ENCODE measurements around the gene SLC43A1.

DNA sequence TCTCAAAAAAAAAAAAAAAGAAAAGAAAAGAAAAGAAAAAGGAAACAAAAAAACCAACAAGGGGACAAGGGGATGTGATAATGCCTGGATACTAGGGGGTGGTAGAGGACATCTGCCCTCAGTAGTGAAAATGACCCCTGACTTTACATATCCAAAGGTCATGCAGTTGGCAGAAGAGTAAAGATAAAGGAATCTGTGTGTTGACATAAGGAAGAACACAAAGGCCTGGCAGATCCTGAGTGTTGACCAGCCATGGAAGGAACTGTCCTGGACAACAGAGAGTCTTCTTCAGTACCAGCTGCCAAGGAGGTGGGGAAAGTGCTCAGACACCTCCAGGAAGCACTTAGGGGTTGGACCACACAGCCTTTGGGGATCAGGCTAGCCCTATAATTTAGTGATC is 12.6 kb downstream of the SLC43A1 start:
- TF ChIP-seq TOX (CRISPR knock-in tag; IDR thresholded peaks at IDR 0.05; ENCODE audit: borderline replicate concordance) (no peak), RARB (CRISPR knock-in tag; IDR thresholded peaks at IDR 0.05) (no peak), TCF4 (CRISPR knock-in tag; IDR thresholded peaks at IDR 0.05; ENCODE audit: borderline replicate concordance) (no peak), BACH2 (CRISPR knock-in tag; IDR thresholded peaks at IDR 0.05; ENCODE audit: borderline replicate concordance) (no peak), ZNF70 (CRISPR knock-in tag; IDR thresholded peaks at IDR 0.05) (no peak), GLIS3 (CRISPR knock-in tag; IDR thresholded peaks at IDR 0.05) (no peak), ZFP3 (CRISPR knock-in tag; IDR thresholded peaks at IDR 0.05) (no peak), ESRRG (CRISPR knock-in tag; IDR thresholded peaks at IDR 0.05) (no peak), OSR1 (CRISPR knock-in tag; IDR thresholded peaks at IDR 0.05) (no peak), ZFP30 (CRISPR knock-in tag; IDR thresholded peaks at IDR 0.05) (no peak)
- TF ChIP-seq, protein P1, sequence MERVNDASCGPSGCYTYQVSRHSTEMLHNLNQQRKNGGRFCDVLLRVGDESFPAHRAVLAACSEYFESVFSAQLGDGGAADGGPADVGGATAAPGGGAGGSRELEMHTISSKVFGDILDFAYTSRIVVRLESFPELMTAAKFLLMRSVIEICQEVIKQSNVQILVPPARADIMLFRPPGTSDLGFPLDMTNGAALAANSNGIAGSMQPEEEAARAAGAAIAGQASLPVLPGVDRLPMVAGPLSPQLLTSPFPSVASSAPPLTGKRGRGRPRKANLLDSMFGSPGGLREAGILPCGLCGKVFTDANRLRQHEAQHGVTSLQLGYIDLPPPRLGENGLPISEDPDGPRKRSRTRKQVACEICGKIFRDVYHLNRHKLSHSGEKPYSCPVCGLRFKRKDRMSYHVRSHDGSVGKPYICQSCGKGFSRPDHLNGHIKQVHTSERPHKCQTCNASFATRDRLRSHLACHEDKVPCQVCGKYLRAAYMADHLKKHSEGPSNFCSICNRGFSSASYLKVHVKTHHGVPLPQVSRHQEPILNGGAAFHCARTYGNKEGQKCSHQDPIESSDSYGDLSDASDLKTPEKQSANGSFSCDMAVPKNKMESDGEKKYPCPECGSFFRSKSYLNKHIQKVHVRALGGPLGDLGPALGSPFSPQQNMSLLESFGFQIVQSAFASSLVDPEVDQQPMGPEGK (CRISPR knock-in tag; IDR thresholded peaks at IDR 0.05; ENCODE audit: borderline replicate concordance) = no peak
- TF ChIP-seq, protein P2, sequence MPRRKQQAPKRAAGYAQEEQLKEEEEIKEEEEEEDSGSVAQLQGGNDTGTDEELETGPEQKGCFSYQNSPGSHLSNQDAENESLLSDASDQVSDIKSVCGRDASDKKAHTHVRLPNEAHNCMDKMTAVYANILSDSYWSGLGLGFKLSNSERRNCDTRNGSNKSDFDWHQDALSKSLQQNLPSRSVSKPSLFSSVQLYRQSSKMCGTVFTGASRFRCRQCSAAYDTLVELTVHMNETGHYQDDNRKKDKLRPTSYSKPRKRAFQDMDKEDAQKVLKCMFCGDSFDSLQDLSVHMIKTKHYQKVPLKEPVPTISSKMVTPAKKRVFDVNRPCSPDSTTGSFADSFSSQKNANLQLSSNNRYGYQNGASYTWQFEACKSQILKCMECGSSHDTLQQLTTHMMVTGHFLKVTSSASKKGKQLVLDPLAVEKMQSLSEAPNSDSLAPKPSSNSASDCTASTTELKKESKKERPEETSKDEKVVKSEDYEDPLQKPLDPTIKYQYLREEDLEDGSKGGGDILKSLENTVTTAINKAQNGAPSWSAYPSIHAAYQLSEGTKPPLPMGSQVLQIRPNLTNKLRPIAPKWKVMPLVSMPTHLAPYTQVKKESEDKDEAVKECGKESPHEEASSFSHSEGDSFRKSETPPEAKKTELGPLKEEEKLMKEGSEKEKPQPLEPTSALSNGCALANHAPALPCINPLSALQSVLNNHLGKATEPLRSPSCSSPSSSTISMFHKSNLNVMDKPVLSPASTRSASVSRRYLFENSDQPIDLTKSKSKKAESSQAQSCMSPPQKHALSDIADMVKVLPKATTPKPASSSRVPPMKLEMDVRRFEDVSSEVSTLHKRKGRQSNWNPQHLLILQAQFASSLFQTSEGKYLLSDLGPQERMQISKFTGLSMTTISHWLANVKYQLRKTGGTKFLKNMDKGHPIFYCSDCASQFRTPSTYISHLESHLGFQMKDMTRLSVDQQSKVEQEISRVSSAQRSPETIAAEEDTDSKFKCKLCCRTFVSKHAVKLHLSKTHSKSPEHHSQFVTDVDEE (CRISPR knock-in tag; IDR thresholded peaks at IDR 0.05) = no peak
